Measurements from ENCODE around the gene DENND1A.

The DENND1A gene

DNA sequence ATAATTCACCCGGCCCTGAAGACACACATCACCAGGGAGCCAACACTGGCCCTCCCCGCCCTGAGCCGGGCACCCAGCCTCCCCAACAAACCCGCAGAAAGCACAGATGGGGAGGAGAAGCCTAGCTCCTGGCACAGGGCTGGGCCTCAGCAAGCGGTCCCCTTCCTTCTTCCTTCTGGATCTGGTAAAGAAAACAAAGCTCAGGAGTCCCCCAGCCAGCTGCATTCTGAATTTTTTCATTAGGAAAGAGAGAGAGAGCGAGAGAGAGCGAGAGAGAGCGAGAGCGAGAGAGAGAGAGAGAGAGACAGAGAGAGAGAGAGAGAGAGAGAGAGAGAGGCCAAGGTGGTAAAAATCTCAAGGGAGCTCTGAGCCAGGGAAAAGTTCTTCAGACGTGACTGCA, 378.2 kb downstream of the DENND1A start:
- DNase-seq: no peak

- no peak for DNase-seq
Observed at GRCh38 chr9:123550797-123551196, 379.1 kb downstream of the DENND1A start.

DNA sequence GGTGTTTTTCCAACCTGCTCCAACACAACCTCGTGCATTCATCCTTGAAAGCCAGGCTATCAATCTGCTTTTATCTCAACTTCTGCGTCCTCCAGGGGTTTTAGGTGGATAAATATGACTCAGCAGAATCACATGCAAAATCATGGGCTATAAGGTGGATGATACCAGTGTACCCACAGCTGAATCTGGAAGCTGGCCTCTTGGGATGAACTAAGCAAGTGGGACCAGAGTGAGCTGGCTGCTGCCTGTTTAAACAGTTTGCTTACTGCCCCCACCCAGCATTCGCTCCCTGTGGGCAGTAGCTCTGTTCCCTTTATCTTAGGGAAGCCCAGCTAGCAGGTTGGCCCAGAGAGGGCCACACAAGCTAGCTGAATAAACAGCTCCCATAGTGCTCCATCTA, 379.9 kb downstream of the DENND1A start:
- DNase-seq: no peak

GRCh38 chr9:123548741-123549545, 381.0 kb downstream of the DENND1A start:
- DNase-seq: no peak

GRCh38 chr9:123544007-123544827, 385.7 kb downstream of the DENND1A start:
- no peak for DNase-seq

DNA sequence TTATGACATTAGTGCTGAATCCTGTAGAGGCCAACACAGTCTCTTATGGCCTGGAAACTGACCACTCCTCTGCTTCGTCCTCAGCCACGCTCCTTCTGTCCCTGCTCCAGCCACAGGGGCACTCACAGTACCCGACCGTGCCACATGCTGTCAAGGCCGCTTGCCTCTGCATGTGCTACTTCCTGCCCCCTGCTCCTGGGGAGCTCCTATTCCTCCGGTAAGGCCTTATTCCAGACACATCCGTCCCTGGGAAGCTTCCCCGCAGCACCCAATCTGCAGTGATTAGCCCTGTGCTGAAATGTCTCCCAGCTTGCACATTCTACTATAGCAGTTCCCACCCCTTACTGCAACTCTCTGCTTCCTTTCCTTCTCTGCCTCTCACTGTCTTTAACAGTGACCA, 386.4 kb downstream of the DENND1A start:
- no peak for DNase-seq

DNA sequence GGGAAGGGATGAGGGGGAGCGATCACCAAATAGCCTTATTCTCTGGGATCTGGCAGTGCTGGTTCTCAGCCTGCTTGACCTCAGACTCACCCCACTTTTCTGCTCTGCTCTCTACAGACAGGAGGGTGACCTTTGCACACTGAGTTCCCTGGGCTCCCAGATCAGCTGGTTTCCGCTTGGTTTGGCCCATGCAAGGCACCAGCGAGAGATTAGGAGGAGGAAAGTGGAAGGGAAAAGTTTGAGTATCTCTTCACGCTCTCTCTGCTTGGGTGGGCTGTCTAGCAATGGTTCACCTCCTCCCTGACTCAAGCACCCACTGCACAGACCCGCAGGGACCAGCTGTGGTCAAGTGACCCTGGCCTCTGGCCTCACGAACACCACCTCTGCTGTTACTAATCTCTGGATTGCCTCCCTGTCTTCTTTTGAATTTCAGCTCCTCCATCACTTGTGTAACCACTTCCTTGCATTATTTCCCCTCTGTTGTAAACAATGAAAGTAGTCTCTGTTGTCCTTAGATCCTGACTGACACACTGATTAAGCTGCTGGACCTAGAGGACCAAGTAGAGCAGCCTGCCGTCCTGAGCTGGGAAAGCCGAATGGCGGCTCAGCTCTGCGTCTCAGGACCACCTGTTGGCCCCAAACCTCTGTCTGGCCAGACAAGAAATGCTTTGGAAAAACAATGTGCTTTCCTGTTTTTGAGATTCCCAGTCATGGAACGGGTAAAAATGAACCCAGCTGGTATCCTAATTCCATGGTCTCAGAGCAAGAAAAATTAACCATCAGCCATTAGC, 387.3 kb downstream of the DENND1A start:
- no peak for DNase-seq

GRCh38 chr9:123541411-123541810, 388.5 kb downstream of the DENND1A start:
- no peak for DNase-seq

GRCh38 chr9:123540457-123540856, 389.5 kb downstream of the DENND1A start:
- DNase-seq: no peak

- no peak for DNase-seq
Observed at GRCh38 chr9:123537809-123538208, 392.1 kb downstream of the DENND1A start.

GRCh38 chr9:123536455-123536868, 393.5 kb downstream of the DENND1A start:
- DNase-seq: no peak

DNA sequence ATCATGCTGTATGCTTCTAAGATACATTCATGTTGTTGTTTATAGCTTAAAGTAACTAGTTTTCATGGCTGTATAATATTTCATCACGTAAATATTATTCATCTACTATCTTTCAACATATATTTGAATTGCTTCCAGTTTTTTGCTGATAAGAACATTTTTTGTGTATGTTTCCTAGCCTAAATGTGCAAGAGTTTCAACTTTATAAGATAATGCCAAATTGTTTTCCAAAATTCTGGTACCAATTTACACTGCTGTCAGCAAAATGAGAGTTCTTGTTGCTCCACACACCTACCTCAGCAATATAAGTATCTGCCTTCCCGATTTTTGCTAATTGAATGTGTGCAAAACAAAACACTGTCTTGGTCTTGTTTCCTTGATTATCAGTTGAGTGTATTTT, 395.6 kb downstream of the DENND1A start:
- no peak for DNase-seq

- no peak for DNase-seq
Observed at GRCh38 chr9:123530244-123530643, 399.7 kb downstream of the DENND1A start.

- no peak for DNase-seq
Observed at GRCh38 chr9:123528501-123528900, 401.4 kb downstream of the DENND1A start.

GRCh38 chr9:123527981-123528380, 401.9 kb downstream of the DENND1A start:
- no peak for DNase-seq

DNA sequence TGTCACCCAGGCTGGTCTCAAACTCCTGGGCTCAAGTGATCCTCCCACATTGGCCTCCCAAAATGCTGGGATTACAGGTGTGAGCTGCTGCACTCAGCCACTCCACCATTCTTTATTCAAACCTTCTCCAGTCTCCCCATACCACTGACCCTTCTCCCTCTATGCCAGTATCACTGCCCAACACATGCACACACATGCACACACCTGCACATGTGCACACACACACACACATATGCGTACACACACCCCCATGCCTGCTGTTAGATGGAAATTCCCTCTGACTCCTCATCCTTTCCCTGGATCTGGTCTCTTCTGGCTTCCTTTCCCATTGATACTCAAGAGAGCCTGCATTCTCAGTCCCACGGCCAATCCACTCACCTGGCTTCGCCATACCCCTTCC, 404.0 kb downstream of the DENND1A start:
- no peak for DNase-seq

DNA sequence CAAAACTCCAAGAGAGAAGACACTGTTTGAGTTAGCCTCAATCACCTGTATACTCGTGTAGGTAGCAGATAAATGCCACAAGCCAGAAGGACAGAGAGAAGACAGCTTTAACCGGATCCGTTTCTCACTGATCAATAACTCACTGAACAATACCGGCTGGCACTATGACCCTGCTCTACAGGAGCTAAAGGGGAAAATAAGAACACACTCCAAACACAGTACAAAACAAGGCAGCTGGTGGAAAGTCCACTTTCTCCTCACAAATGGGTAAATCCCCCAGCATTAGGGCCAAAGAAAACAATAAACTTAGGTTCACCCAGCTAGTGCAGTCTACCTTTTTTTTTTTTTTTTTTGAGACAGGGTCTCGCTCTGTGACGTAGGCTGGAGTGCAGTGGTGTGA, 404.5 kb downstream of the DENND1A start:
- no peak for DNase-seq

GRCh38 chr9:123524866-123525265, 405.1 kb downstream of the DENND1A start:
- DNase-seq: no peak

DNA sequence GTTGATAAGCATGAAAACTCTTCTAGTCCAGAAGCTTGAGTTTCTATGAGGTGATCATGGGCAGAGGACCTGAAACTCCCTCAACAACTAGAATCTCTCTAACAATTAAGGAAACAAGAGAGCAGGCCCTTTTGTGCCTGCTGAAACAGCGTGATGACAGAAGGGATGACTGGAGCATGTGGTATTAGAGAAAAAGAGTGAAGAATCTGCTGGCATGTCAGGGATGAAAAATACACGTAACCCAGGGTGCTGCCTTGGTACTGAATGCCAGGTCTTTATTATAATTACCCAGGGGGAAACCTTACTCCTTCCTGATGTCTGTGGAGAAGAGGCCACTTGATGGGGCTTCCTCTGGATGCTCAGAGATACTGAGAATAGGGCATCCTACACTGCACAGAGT, 406.1 kb downstream of the DENND1A start:
- DNase-seq: no peak

DNA sequence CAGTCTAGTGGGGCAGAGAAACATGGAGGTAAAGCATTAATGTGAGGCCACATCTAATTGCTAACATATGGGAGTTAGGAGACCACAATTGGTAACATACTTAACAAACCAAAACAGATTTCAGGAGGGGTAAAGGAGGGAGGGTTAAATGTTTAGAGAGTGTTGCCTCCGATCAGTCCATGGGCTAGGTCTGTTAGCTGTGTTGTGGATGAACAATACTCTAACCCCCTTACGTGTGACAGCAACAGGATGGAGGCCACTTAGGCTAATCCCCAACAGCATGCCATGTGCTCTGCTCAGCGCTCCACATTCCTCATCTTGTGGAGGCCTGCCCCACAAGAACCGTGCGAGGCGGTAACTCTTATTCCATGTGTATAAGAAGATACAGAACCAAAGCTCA, 406.9 kb downstream of the DENND1A start:
- DNase-seq: no peak

DNA sequence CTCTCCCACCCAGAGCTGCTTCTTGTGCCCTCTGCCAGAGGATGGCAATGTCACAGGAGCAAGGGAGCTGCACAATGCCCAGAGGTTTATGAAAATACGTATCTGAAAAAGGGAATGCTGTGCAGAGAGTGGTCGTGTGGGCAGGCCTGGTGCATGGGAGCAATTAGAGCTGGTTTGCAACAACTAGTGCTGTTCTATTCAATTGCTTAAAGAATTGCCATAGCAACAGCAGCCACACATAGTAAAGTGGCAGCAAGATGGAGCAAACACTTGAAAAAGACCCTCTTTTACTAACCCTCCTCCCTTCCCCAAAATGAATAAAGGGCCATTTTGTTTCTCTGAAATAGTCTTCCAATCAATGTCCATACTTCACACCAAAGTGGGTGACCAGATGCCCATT, 407.7 kb downstream of the DENND1A start:
- no peak for DNase-seq

GRCh38 chr9:123518338-123518737, 411.6 kb downstream of the DENND1A start:
- no peak for DNase-seq

- no peak for DNase-seq
Observed at GRCh38 chr9:123517512-123517911, 412.4 kb downstream of the DENND1A start.
